Esophagus muscularis mucosa (tissue), 4 donors: Measurements from ENCODE around the gene THRB. TPM values are rescaled to one million over a fixed set of nuclear protein-coding genes. Genes with fewer than 3 reads are reported as not detected.

Experiments used
- DNase-seq: peaks from one replicate; pipeline ENCODE4 v3.0.0-alpha.2; 2017; ENCODE audit errors: extremely low spot score
- H3K27ac ChIP-seq, 4 donors: fragments of 200-600 bp; sonication (generic); replicated peaks in 1 of 4; 1 replicate in 3 of 4; 2 replicates in 1 of 4; pipeline ENCODE4 v1.5.1; 2016 to 2019; ENCODE audit warnings: mild to moderate bottlenecking in 1 of 4
- H3K27me3 ChIP-seq, 4 donors: fragments of 200-600 bp; sonication (generic); one replicate each; pipeline versions ENCODE4 v1.5.1 to v1.6.0; 2016 to 2019
- H3K36me3 ChIP-seq, 4 donors: fragments of 200-600 bp; sonication (generic); one replicate each; pipeline ENCODE4 v1.5.1; 2016 to 2019
- H3K4me1 ChIP-seq, 4 donors: fragments of 200-600 bp; sonication (generic); one replicate each; pipeline ENCODE4 v1.5.1; 2016 to 2019
- H3K4me3 ChIP-seq, 4 donors: fragments of 200-600 bp; sonication (generic); 1 replicate in 2 of 4; 2 replicates in 2 of 4; pipeline ENCODE4 v1.5.1; 2016 to 2019; ENCODE audit warnings: mild to moderate bottlenecking in 4 of 4, moderate library complexity in 1 of 4
- H3K9me3 ChIP-seq, 4 donors: fragments of 200-600 bp; sonication (generic); 1 replicate in 3 of 4; 2 replicates in 1 of 4; pipeline ENCODE4 v1.5.1; 2016 to 2019
- EP300 ChIP-seq: sonication (generic); formaldehyde crosslinking; IDR thresholded peaks from one replicate; pipeline ENCODE4 v1.6.1; 2017; ENCODE audit warnings: antibody characterized with exemption
- POLR2A ChIP-seq: fragments of 450-650 bp; IDR thresholded peaks from one replicate; pipeline ENCODE4 v1.6.1; 2017; ENCODE audit warnings: antibody characterized with exemption, moderate library complexity, mild to moderate bottlenecking, low read depth
- POLR2AphosphoS5 ChIP-seq, 2 donors: sonication (generic); formaldehyde crosslinking; IDR thresholded peaks; one replicate each; pipeline ENCODE4 v1.6.1; 2017; ENCODE audit warnings: antibody characterized with exemption in 2 of 2
- whole genome bisulfite sequencing: methylation state at CpG from one replicate; pipeline ENCODE4 v1.1.5; 2018; 5-methylcytosine and 5-hydroxymethylcytosine counted together
- intact Hi-C: fragments of 100-400 bp; cut with DNase I; formaldehyde crosslinking; loops from one replicate; pipeline ENCODE4 v1.15.1; 2023
- total RNA-seq, 4 donors: library from RNA; depleted of rRNA; stranded (reverse); fragments of >200 nt; gene quantifications; one replicate each; pipeline versions ENCODE4 v1.1.0 to v1.2.1, GENCODE V29; 2016
- TF ChIP-seq, protein P1 (sequence below), 3 experiments: fragments of 200-600 bp in 2 of 3; fragments of 450-650 bp in 1 of 3; sonication (generic) in 2 of 3; IDR thresholded peaks; one replicate each; pipeline ENCODE4 v1.5.1; 2017 to 2019; ENCODE audit warnings: antibody characterized with exemption in 3 of 3, mild to moderate bottlenecking in 2 of 3, moderate library complexity in 1 of 3

THRB gene
- total RNA-seq, 4 donors from 2014 or later = 31.5 to 68.6 (median 39.3) TPM

DNA sequence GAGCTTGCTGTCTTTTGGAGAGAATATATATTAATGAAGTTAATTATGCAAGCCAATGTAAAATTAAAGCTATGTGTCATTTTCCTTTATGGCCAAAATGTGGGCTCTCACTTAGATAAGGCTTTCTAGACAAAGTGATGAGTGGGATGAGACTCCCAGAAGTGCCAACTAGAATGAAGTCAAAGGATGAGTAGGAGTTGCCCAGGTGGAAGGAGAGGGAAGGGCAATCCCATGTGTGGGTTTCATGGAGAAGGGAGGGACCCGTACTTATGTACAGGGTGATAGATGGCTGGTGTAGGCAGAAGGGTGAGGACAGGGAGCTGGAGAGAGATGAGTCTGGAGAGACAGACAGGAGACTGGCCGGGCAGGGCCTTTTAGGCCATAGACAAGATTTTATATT is 239.2 kb downstream of the THRB start:
- H3K9me3 ChIP-seq = no peaks in the 10 kb centered on the region
- no peak overlapping the region for H3K4me3 ChIP-seq
- peaks cover 11 to 26% (median 23%) of the 10 kb centered on the region in 4 donors for H3K4me1 ChIP-seq
- DNase-seq = no peak
- no peak for TF ChIP-seq EP300
- no peak for TF ChIP-seq POLR2AphosphoS5 (IDR thresholded peaks at IDR 0.05)
- TF ChIP-seq POLR2A = no peak
- TF ChIP-seq, protein P1, sequence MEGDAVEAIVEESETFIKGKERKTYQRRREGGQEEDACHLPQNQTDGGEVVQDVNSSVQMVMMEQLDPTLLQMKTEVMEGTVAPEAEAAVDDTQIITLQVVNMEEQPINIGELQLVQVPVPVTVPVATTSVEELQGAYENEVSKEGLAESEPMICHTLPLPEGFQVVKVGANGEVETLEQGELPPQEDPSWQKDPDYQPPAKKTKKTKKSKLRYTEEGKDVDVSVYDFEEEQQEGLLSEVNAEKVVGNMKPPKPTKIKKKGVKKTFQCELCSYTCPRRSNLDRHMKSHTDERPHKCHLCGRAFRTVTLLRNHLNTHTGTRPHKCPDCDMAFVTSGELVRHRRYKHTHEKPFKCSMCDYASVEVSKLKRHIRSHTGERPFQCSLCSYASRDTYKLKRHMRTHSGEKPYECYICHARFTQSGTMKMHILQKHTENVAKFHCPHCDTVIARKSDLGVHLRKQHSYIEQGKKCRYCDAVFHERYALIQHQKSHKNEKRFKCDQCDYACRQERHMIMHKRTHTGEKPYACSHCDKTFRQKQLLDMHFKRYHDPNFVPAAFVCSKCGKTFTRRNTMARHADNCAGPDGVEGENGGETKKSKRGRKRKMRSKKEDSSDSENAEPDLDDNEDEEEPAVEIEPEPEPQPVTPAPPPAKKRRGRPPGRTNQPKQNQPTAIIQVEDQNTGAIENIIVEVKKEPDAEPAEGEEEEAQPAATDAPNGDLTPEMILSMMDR (IDR thresholded peaks at IDR 0.05) = no peak
- H3K27me3 ChIP-seq = no peaks in the 10 kb centered on the region
- H3K36me3 ChIP-seq = no peaks in the 10 kb centered on the region
- intact Hi-C loops = no loop called here
- WGBS = 93% methylated on average over 2 of the region's 2 CpGs
- H3K27ac ChIP-seq = no peak overlapping the region

DNA sequence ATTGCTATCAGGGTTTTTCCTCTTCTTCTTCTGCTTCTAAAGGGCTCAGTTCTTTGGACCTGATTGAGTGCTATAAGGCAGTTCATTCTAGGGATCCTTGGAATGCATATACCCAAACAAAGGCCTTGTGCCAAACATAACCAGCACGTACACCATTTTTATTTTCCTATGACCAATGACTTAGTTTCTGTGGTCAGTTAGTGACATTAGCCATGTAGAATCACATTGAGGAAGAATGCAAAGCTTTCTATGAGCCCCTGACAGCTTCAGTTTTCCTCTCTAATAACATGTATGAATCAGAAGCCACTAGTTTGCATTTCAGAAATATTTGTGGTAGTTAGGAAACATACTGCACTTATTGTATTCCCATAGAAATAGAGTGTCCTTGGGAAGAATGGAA is 240.0 kb downstream of the THRB start:
- H3K4me3 ChIP-seq = no peak overlapping the region
- DNase-seq = no peak
- peaks cover 7 to 19% (median 17%) of the 10 kb centered on the region in 4 donors for H3K4me1 ChIP-seq
- no peaks in the 10 kb centered on the region for H3K27me3 ChIP-seq
- TF ChIP-seq POLR2A = no peak
- no peak for TF ChIP-seq POLR2AphosphoS5 (IDR thresholded peaks at IDR 0.05)
- no peak for TF ChIP-seq EP300
- TF ChIP-seq, protein P1 (IDR thresholded peaks at IDR 0.05) = no peak
- H3K9me3 ChIP-seq = no peaks in the 10 kb centered on the region
- H3K36me3 ChIP-seq = no peaks in the 10 kb centered on the region
- intact Hi-C loops = no loop called here
- H3K27ac ChIP-seq = no peak overlapping the region
- WGBS = 52% methylated on average over 1 of the region's 1 CpG

DNA sequence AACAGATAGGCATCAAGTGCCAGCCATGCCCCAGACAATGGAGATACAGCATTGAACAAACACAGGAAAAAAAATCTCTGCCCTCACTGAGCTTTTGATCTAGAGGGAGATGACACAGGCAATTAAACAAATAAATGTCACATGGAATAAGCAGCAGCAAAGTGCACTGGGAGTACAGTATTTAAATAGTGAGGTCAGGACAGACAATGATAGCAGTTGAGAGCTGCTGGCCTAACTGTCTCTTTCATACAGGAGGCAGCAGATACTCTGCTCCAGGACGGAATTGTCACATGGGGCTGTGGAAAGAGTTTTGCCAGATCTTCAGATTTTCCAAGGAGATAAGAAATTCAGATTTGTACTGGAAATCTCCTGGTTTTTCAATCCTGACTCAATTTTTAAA is 241.3 kb downstream of the THRB start:
- 69% methylated on average over 1 of the region's 1 CpG for WGBS
- intact Hi-C loops = no loop called here
- TF ChIP-seq, protein P1 (IDR thresholded peaks at IDR 0.05) = no peak
- TF ChIP-seq POLR2A = no peak
- TF ChIP-seq POLR2AphosphoS5 (IDR thresholded peaks at IDR 0.05) = no peak
- no peak for TF ChIP-seq EP300
- Histone ChIP-seq H3K36me3 (no peaks in the 10 kb centered on the region), H3K4me1 (peaks cover 7 to 15% (median 13%) of the 10 kb centered on the region in 4 donors), H3K27me3 (no peaks in the 10 kb centered on the region), H3K4me3 (no peak overlapping the region), H3K27ac (no peak overlapping the region), H3K9me3 (no peaks in the 10 kb centered on the region)
- no peak for DNase-seq

DNA sequence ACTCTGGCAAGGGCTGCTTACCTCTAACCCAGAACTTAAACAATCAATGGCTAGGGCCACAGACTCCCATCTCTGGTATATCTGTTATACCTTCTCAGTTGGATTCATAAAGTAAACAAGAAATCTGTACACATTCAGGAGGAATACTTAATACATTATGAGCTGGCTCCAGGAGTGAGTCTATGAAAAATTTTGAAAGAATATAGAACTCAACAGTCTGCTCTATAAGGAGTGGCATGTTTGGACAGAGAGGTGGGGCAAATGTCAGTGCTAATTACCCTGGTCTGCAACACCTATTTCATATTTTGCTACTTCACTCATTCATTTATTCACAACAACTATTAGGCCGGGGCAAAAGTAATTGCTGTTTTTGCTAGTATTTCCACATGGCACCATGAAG is 245.1 kb downstream of the THRB start:
- no peak for DNase-seq
- H3K4me3 ChIP-seq = no peak overlapping the region
- H3K27ac ChIP-seq = no peak overlapping the region
- no peaks in the 10 kb centered on the region for H3K36me3 ChIP-seq
- no peak for TF ChIP-seq POLR2AphosphoS5 (IDR thresholded peaks at IDR 0.05)
- TF ChIP-seq EP300 = no peak
- TF ChIP-seq, protein P1 (IDR thresholded peaks at IDR 0.05) = no peak
- no peak for TF ChIP-seq POLR2A
- H3K9me3 ChIP-seq = no peaks in the 10 kb centered on the region
- no peaks in the 10 kb centered on the region for H3K27me3 ChIP-seq
- peaks cover 2 to 6% (median 4%) of the 10 kb centered on the region in 4 donors for H3K4me1 ChIP-seq
- intact Hi-C loops = no loop called here
- 95% methylated on average over 1 of the region's 1 CpG for WGBS

DNA sequence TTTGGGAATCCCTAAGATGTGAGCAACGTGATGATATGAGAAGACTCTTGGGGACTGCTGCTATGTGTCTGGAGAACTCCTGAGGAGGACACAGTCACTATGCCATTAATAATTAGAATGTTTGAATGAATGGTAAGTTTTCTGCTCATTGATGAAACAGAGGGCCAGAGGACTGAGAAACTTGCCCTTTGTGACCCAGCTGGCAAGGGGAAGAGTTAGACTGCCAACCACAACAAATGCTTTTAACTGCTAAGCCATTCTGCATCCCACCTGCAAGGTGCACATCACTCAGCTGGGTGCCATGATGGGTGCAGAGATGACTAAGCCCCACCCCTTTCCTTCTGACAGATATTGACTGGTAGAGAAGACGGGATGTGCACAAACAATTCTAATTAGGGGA is 249.6 kb downstream of the THRB start:
- WGBS = 86% methylated on average over 2 of the region's 2 CpGs
- TF ChIP-seq EP300 (no peak), POLR2AphosphoS5 (IDR thresholded peaks at IDR 0.05) (no peak), POLR2A (no peak)
- TF ChIP-seq, protein P1 (IDR thresholded peaks at IDR 0.05) = no peak
- Histone ChIP-seq H3K27me3 (no peaks in the 10 kb centered on the region), H3K9me3 (no peaks in the 10 kb centered on the region), H3K4me1 (peaks cover 11 to 32% (median 23%) of the 10 kb centered on the region in 4 donors), H3K36me3 (no peaks in the 10 kb centered on the region), H3K27ac (no peak overlapping the region), H3K4me3 (no peak overlapping the region)
- DNase-seq = no peak
- intact Hi-C loops = no loop called here
